Liver (tissue), 9 donors: Measurements from ENCODE around the gene RAD51C. TPM values are rescaled to one million over a fixed set of nuclear protein-coding genes. Genes with fewer than 3 reads are reported as not detected.
A peak's percentile ranks its signal among the peaks of the same experiment; 100 is the strongest.

Experiments
- DNase-seq: peaks from one replicate; pipeline ENCODE4 v3.0.0-alpha.2; 2017; ENCODE audit warnings: low spot score
- H3K27ac ChIP-seq, 2 donors: one replicate each; pipeline ENCODE4 v1.7.0; 2013; ENCODE audit warnings: inconsistent platforms in 2 of 2, low read length in 2 of 2, control low read depth in 1 of 2, low read depth in 1 of 2, mild to moderate bottlenecking in 1 of 2
- H3K27me3 ChIP-seq, 4 donors: one replicate each; pipeline versions ENCODE4 v1.6.1 to v1.7.0; 2013; ENCODE audit warnings: low read length in 3 of 4, inconsistent platforms in 1 of 4, mild to moderate bottlenecking in 1 of 4, moderate library complexity in 1 of 4; ENCODE audit not compliant: control insufficient read depth in 4 of 4, insufficient read depth in 4 of 4
- H3K36me3 ChIP-seq, 4 donors: one replicate each; pipeline versions ENCODE4 v1.6.1 to v1.7.0; 2013; ENCODE audit warnings: low read length in 3 of 4, mild to moderate bottlenecking in 3 of 4, low read depth in 1 of 4, moderate library complexity in 1 of 4; ENCODE audit not compliant: control insufficient read depth in 4 of 4, insufficient read depth in 3 of 4
- H3K4me1 ChIP-seq, 4 donors: one replicate each; pipeline versions ENCODE4 v1.6.1 to v1.7.0; 2013; ENCODE audit warnings: low read length in 3 of 4, mild to moderate bottlenecking in 3 of 4, moderate library complexity in 1 of 4; ENCODE audit not compliant: control insufficient read depth in 4 of 4, insufficient read depth in 4 of 4
- H3K4me3 ChIP-seq, 3 donors: one replicate each; pipeline versions ENCODE4 v1.6.1 to v1.7.0; 2013; ENCODE audit warnings: low read length in 3 of 3, control low read depth in 1 of 3, low read depth in 1 of 3, mild to moderate bottlenecking in 1 of 3
- H3K9ac ChIP-seq, 2 donors: one replicate each; pipeline ENCODE4 v1.7.0; 2013; ENCODE audit warnings: low read length in 2 of 2, mild to moderate bottlenecking in 2 of 2, moderate library complexity in 2 of 2, control low read depth in 1 of 2, low read depth in 1 of 2
- H3K9me3 ChIP-seq, 4 donors: one replicate each; pipeline versions ENCODE4 v1.6.1 to v1.7.0; 2013; ENCODE audit warnings: low read length in 3 of 4; ENCODE audit not compliant: control insufficient read depth in 4 of 4
- ATF3 ChIP-seq: IDR thresholded peaks from 2 replicates; pipeline ENCODE4 v1.6.1; 2016; ENCODE audit warnings: antibody characterized with exemption
- CTCF ChIP-seq: fragments of 150-350 bp; IDR thresholded peaks from 2 replicates; pipeline ENCODE4 v1.5.1; 2017; ENCODE audit warnings: improper control_type of control experiment, low read depth, low read length; ENCODE audit not compliant: missing input control
- EGR1 ChIP-seq, 2 donors: IDR thresholded peaks; 2 replicates each; pipeline ENCODE4 v1.6.1; 2016 to 2018; ENCODE audit warnings: antibody characterized with exemption in 2 of 2, low read depth in 2 of 2
- FOXA1 ChIP-seq: IDR thresholded peaks from 2 replicates; pipeline ENCODE4 v1.6.1; 2016; ENCODE audit warnings: antibody characterized with exemption
- FOXA2 ChIP-seq: IDR thresholded peaks from 2 replicates; pipeline ENCODE4 v1.6.1; 2016; ENCODE audit warnings: antibody characterized with exemption
- GABPA ChIP-seq, 2 donors: IDR thresholded peaks in 1 of 2; conservative IDR thresholded peaks in 1 of 2; 2 replicates each; pipeline ENCODE4 v1.6.1; 2016; ENCODE audit warnings: antibody characterized with exemption in 2 of 2, mild to moderate bottlenecking in 1 of 2, moderate library complexity in 1 of 2
- HNF4A ChIP-seq, 2 donors: conservative IDR thresholded peaks; 2 replicates each; pipeline ENCODE4 v1.6.1; 2016; ENCODE audit warnings: antibody characterized with exemption in 2 of 2, mild to moderate bottlenecking in 2 of 2
- HNF4G ChIP-seq: IDR thresholded peaks from 2 replicates; pipeline ENCODE4 v1.6.1; 2016; ENCODE audit warnings: antibody characterized with exemption
- JUND ChIP-seq, 2 donors: IDR thresholded peaks; 2 replicates each; pipeline ENCODE4 v1.6.1; 2016; ENCODE audit warnings: antibody characterized with exemption in 2 of 2
- MAX ChIP-seq: IDR thresholded peaks from 2 replicates; pipeline ENCODE4 v1.6.1; 2016; ENCODE audit warnings: antibody characterized with exemption
- NR2F2 ChIP-seq: IDR thresholded peaks from 2 replicates; pipeline ENCODE4 v1.6.1; 2016; ENCODE audit warnings: antibody characterized with exemption
- RAD21 ChIP-seq, 2 donors: IDR thresholded peaks; 2 replicates each; pipeline ENCODE4 v1.6.1; 2016; ENCODE audit warnings: antibody characterized with exemption in 2 of 2, mild to moderate bottlenecking in 2 of 2
- REST ChIP-seq: IDR thresholded peaks from 2 replicates; pipeline ENCODE4 v1.6.1; 2016; ENCODE audit warnings: antibody characterized with exemption, mild to moderate bottlenecking
- RXRA ChIP-seq, 2 donors: IDR thresholded peaks; 2 replicates each; pipeline ENCODE4 v1.6.1; 2017 to 2018; ENCODE audit warnings: antibody characterized with exemption in 2 of 2, mild to moderate bottlenecking in 1 of 2
- SP1 ChIP-seq: IDR thresholded peaks from 2 replicates; pipeline ENCODE4 v1.6.1; 2018; ENCODE audit warnings: antibody characterized with exemption, mild to moderate bottlenecking
- TAF1 ChIP-seq: conservative IDR thresholded peaks from 2 replicates; pipeline ENCODE4 v1.6.1; 2016; ENCODE audit warnings: antibody characterized with exemption, mild to moderate bottlenecking
- YY1 ChIP-seq: IDR thresholded peaks from 2 replicates; pipeline ENCODE4 v1.6.1; 2016; ENCODE audit warnings: antibody characterized with exemption, mild to moderate bottlenecking
- ZBTB33 ChIP-seq: IDR thresholded peaks from 2 replicates; pipeline ENCODE4 v1.6.1; 2016; ENCODE audit warnings: antibody characterized with exemption
- WGBS: extraction: QIAGEN DNeasy Blood & Tissue Kit; methylation state at CpG from one replicate; pipeline ENCODE4 v1.1.7; 2013; 5-methylcytosine and 5-hydroxymethylcytosine counted together
- polyA plus RNA-seq, 2 donors: library from polyadenylated mRNA; stranded (reverse) in 1 of 2; unstranded in 1 of 2; fragments of 200-250 nt in 1 of 2; fragments of >200 nt in 1 of 2; fragmentation: Nextera tagmentation in 1 of 2; extraction: Ambion mirVana in 1 of 2; gene quantifications; one replicate each; pipeline versions ENCODE4 v1.2.1 to v1.2.3, GENCODE V29; 2013 to 2015
- total RNA-seq, 2 donors: library from RNA; depleted of rRNA; stranded (reverse); fragments of >200 nt; gene quantifications; one replicate each; pipeline ENCODE4 v1.2.3, GENCODE V29; 2014
- donor health status: healthy.
- donor health status: healthy.
- donor health status: healthy.
- donor health status: healthy.
- donor health status: healthy.

RAD51C gene
- total and polyA plus RNA-seq, 4 donors = 6.9 to 22.2 (median 12.5) TPM

- 90% methylated on average over 2 of the region's 2 CpGs for WGBS
- peak overlapping the region in 1 of 2 donors; percentile 97 for H3K9ac ChIP-seq
- peaks cover 4 to 17% (median 12%) of the 10 kb centered on the region in 4 donors for H3K4me1 ChIP-seq
- no peak overlapping the region for H3K4me3 ChIP-seq
- TF ChIP-seq MAX (no peak), TAF1 (no peak), RAD21 (IDR thresholded peaks at IDR 0.05) (no peak), JUND (IDR thresholded peaks at IDR 0.05) (no peak), HNF4G (no peak), GABPA (IDR thresholded peaks at IDR 0.05 in 1 of 2, conservative IDR thresholded peaks at IDR 0.05 in 1 of 2) (no peak), ZBTB33 (no peak), RXRA (IDR thresholded peaks at IDR 0.05) (no peak), EGR1 (IDR thresholded peaks at IDR 0.05; ENCODE audit: low read depth in 2 of 2) (no peak), REST (no peak), ATF3 (no peak), CTCF (no peak), HNF4A (conservative IDR thresholded peaks at IDR 0.05) (no peak), SP1 (no peak), FOXA2 (no peak), FOXA1 (no peak), NR2F2 (no peak)
- H3K36me3 ChIP-seq = peaks cover 0 to 2% (median 0%) of the 10 kb centered on the region in 4 donors
- no peaks in the 10 kb centered on the region for H3K27me3 ChIP-seq
- H3K9me3 ChIP-seq = no peaks in the 10 kb centered on the region
- no peak overlapping the region for H3K27ac ChIP-seq
- no peak for DNase-seq
Observed at GRCh38 chr17:58693751-58694150, 1.3 kb downstream of the RAD51C start.

GRCh38 chr17:58694302-58694701 is 1.9 kb downstream of the RAD51C start:
- no peaks in the 10 kb centered on the region for H3K9me3 ChIP-seq
- WGBS = 97% methylated on average over 8 of the region's 8 CpGs
- peaks cover 0 to 2% (median 0%) of the 10 kb centered on the region in 4 donors for H3K36me3 ChIP-seq
- no peaks in the 10 kb centered on the region for H3K27me3 ChIP-seq
- peaks cover 4 to 17% (median 12%) of the 10 kb centered on the region in 4 donors for H3K4me1 ChIP-seq
- no peak for DNase-seq
- H3K27ac ChIP-seq = no peak overlapping the region
- no peak overlapping the region for H3K9ac ChIP-seq
- H3K4me3 ChIP-seq = no peak overlapping the region
- no peak for TF ChIP-seq TAF1
- no peak for TF ChIP-seq ZBTB33
- no peak for TF ChIP-seq RXRA (IDR thresholded peaks at IDR 0.05)
- no peak for TF ChIP-seq FOXA2
- TF ChIP-seq JUND (IDR thresholded peaks at IDR 0.05) = no peak
- no peak for TF ChIP-seq YY1
- TF ChIP-seq HNF4G = no peak
- no peak for TF ChIP-seq FOXA1
- no peak for TF ChIP-seq HNF4A (conservative IDR thresholded peaks at IDR 0.05)
- TF ChIP-seq SP1 = no peak
- TF ChIP-seq CTCF = no peak
- no peak for TF ChIP-seq ATF3
